ENCODE measurements around the gene EPHA6.
A peak's percentile ranks its signal among the peaks of the same experiment; 100 is the strongest.

The EPHA6 gene

DNA sequence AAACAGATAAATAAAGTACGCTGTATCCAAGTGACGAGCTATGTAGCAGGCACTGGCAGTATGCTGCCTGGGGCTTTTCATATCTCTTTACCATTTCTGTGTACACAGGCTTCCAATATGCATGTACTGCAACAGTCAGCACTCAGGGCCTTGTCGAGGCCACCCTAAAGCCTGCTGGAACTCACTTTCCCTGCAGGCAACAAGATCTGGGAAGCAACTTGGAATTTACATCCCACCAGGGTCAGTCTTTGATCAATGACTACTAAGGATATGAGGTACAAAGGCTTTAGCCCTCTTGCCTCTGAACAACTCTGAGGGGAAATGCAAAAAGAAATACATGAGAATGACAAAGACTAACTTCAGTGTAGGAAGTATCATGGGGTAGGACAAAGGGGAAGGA, 848.4 kb downstream of the EPHA6 start:
- no peak for DNase-seq

DNA sequence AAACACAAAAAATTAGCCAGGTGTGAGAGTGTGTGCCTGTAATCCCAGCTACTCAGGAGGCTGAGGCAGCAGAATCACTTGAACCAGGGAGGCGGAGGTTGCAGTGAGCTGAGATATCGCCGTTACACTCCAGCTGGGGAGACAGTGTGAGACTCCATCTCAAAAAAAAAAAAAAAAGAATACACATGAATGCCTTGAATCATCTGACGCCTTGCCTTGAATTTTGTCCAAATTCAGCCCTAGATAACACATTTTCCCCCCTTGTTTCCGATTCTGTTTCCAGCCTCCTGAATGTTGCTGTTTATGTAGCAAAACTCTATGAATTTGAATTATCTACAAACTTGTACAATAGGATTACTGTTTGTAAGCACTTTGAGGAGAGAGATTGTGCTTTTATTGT, 851.5 kb downstream of the EPHA6 start:
- DNase-seq = no peak

GRCh38 chr3:97670952-97671351, 856.6 kb downstream of the EPHA6 start:
- DNase-seq = no peak

GRCh38 chr3:97673357-97673997, 859.1 kb downstream of the EPHA6 start:
- DNase-seq = no peak

- DNase-seq = no peak
Measured at GRCh38 chr3:97674461-97674860, 860.1 kb downstream of the EPHA6 start.

DNA sequence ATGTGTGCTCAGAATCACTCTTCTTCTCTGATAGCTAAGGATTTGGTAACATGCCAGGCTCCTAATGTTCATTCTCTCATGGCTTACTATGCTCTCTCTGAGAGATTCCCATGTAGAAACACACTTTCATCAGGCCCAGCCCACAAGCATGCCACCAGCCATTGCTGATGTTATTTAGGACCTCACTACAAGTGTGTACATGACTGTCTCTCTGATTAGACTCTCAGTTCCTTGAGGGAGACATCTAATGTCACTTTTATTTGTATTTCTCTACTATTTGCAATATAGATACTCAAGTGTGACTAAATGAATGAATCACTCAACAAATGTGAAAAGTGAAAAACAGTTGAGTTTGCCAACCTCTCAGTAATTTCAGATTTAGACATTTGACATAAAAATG, 865.8 kb downstream of the EPHA6 start:
- DNase-seq = no peak

DNA sequence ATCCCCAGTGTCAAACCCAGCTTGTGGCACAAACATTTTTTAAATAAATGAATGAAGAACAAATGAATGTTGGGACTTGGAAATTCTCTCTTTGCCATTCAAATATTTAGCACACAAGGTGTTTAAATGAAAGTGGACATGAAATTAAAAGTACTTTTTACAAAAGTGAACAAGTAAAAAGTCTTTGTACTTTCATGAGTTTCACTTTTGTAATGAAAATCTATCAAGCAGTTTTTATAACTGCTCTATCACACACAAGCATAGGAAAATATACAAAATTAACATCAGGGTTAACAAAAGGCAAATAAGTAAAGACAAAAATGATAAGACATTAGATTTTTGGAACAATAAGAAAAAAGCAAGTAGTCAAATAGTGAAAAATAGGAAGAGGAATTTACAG, 866.3 kb downstream of the EPHA6 start:
- no peak for DNase-seq

GRCh38 chr3:97684490-97684889, 870.1 kb downstream of the EPHA6 start:
- no peak for DNase-seq

GRCh38 chr3:97686258-97686657, 871.9 kb downstream of the EPHA6 start:
- DNase-seq = no peak

- DNase-seq = no peak
Measured at GRCh38 chr3:97687734-97688133, 873.3 kb downstream of the EPHA6 start.

DNA sequence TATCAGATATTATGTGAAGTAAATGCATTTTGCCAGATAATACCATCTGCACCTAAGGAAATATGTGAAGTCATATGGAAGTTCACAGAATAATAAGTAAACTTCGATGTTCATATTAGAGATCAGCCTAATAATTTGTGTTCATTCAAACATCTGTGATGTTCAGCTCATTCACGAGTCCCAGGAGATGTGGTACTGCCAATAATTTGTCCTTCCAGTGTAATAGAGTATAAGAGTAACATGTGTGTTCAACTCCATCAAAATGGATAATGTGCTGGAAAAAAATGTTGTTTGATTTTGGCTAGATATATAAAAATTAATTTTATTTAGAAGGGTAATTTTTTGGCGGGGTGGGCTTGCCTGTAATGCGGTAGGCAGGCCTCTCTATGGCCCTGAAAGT, 874.7 kb downstream of the EPHA6 start:
- DNase-seq = no peak

GRCh38 chr3:97689962-97690361, 875.6 kb downstream of the EPHA6 start:
- DNase-seq = no peak

DNA sequence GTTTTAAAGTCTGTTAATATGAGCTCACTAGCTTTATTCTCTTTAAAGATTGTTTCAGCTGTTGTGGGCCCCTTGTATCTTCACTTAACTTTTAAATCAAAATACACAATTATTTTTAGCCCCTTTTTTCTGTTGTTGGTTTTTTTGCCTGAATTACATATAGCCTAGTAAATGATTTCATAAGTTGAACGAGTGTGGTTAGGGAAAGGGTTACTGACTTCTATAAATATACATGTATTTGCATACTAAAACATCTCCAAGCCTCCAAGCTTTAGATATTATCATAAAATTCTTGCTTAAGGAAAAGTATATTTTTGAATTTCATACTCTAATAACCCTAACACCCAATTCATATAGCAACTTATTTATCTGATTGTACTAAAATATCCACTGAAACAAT, 877.0 kb downstream of the EPHA6 start:
- no peak for DNase-seq

- no peak for DNase-seq
Measured at GRCh38 chr3:97692389-97692788, 878.0 kb downstream of the EPHA6 start.

- DNase-seq = no peak
Measured at GRCh38 chr3:97692831-97693230, 878.4 kb downstream of the EPHA6 start.

GRCh38 chr3:97694876-97695275, 880.5 kb downstream of the EPHA6 start:
- DNase-seq = no peak

GRCh38 chr3:97698691-97699090, 884.3 kb downstream of the EPHA6 start:
- no peak for DNase-seq

GRCh38 chr3:97699889-97700288, 885.5 kb downstream of the EPHA6 start:
- no peak for DNase-seq

GRCh38 chr3:97705764-97706163, 891.4 kb downstream of the EPHA6 start:
- DNase-seq = no peak

DNA sequence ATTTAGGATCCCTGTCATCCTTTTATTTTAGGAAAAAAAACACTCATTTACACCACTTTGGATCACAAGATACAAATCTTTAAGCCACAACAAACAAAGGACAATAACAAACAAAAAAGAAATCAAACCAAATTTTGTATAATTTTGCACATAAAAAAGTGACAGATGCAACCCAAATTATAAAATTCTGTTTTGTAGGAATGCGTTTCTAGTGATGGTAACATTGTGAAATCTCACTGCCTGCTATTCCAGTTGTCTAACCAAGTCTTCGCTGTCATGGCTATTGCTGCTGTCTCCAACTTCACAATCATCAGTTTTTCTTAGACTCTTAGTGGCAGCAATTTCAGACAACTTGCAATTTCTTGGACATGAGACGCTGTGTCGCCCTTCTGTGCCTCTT, 891.8 kb downstream of the EPHA6 start:
- no peak for DNase-seq

- DNase-seq = no peak
Measured at GRCh38 chr3:97711654-97712053, 897.3 kb downstream of the EPHA6 start.

GRCh38 chr3:97712919-97713318, 898.5 kb downstream of the EPHA6 start:
- no peak for DNase-seq

- DNase-seq = no peak
Measured at GRCh38 chr3:97713634-97714033, 899.2 kb downstream of the EPHA6 start.

DNA sequence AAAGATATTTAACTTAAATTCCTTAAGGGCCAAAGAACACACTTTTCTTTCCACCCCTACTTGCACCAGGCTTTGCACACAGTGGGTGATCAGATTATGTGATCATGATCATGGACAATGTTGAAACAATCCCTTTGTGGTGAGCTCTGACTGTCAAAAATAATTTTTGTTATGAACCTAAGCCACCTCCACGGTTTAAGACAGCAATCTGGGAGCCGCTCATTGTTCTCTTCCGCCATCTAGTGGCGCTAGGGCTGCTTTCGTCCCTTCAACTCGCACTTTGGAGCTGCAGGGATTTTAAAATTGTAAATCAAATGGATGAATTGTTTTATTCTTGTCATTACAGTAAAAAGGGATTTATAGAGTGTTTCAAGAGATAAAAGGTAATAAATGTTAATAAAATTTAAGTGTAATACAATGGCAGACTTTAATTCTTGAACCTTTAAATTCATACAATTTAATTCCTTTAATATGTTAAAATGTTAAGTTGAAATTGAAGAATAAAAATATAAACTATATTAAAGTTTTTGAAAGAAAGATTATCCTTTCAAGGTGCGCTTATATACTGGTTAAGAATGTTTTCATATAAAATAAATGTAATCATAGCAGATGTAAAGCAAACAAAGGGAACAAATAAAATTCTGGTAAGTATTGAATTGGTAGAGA, 904.9 kb downstream of the EPHA6 start:
- DNase-seq = peak; percentile 61

GRCh38 chr3:97720417-97720816, 906.0 kb downstream of the EPHA6 start:
- no peak for DNase-seq
